HCT116 (cell line): ENCODE measurements around the gene BPIFB1.

ENCODE experiments used
- JUND ChIP-seq: IDR thresholded peaks from 2 replicates; pipeline ENCODE4 v1.6.1; 2012
- POLR2A ChIP-seq: IDR thresholded peaks from 2 replicates; pipeline ENCODE4 v1.7.0; 2011; ENCODE audit warnings: borderline replicate concordance; ENCODE audit not compliant: insufficient read depth, insufficient read length; ENCODE audit errors: extremely low read depth
- TF ChIP-seq, protein P1 (sequence below), 3 experiments: fragments of 200-600 bp in 1 of 3; sonication (generic) in 1 of 3; IDR thresholded peaks in 2 of 3; conservative IDR thresholded peaks in 1 of 3; 2 replicates each; pipeline ENCODE4 v1.5.1; 2012 to 2017; ENCODE audit warnings: low read depth in 2 of 3, low read length in 2 of 3, antibody characterized with exemption in 1 of 3, borderline replicate concordance in 1 of 3, control low read depth in 1 of 3, mild to moderate bottlenecking in 1 of 3, mixed read lengths in 1 of 3, mixed run types in 1 of 3, moderate library complexity in 1 of 3; ENCODE audit not compliant: insufficient read depth in 1 of 3

DNA sequence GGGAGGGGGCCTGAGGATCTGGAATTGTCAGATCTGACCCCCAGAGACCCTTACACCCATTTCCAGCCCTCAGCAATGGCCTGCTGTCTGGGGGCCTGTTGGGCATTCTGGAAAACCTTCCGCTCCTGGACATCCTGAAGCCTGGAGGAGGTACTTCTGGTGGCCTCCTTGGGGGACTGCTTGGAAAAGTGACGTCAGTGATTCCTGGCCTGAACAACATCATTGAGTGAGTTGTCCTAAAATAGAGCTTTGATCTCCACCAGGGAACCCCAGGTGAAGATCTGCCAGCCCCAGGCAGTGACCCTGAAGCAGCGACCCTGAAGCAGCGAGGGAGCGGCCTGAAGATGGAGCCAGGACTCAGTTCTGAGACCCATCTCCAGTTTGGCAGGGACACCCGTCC is 45.0 kb upstream of the BPIFB1 start:
- TF ChIP-seq, protein P1, sequence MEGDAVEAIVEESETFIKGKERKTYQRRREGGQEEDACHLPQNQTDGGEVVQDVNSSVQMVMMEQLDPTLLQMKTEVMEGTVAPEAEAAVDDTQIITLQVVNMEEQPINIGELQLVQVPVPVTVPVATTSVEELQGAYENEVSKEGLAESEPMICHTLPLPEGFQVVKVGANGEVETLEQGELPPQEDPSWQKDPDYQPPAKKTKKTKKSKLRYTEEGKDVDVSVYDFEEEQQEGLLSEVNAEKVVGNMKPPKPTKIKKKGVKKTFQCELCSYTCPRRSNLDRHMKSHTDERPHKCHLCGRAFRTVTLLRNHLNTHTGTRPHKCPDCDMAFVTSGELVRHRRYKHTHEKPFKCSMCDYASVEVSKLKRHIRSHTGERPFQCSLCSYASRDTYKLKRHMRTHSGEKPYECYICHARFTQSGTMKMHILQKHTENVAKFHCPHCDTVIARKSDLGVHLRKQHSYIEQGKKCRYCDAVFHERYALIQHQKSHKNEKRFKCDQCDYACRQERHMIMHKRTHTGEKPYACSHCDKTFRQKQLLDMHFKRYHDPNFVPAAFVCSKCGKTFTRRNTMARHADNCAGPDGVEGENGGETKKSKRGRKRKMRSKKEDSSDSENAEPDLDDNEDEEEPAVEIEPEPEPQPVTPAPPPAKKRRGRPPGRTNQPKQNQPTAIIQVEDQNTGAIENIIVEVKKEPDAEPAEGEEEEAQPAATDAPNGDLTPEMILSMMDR (IDR thresholded peaks at IDR 0.05 in 2 of 3, conservative IDR thresholded peaks at IDR 0.05 in 1 of 3; ENCODE audit: borderline replicate concordance in 1 of 3, insufficient read depth in 1 of 3, low read depth in 2 of 3, low read length in 2 of 3) = no peak
- no peak for TF ChIP-seq JUND
- TF ChIP-seq POLR2A = no peak
